ENCODE results near the gene ZEB2. TPM values are rescaled to one million over a fixed set of nuclear protein-coding genes. Genes with fewer than 3 reads are reported as not detected.

ZEB2 gene
- total and polyA plus RNA-seq, 2 of the 13 experiments (the other 11 are each of a cell fraction or from before 2014, with no cell fraction given), result 0.07 TPM; not detected in 1

GRCh38 chr2:144530596-144530995 is 10.7 kb upstream of the ZEB2 start (continued):
- TF ChIP-seq, protein P1, sequence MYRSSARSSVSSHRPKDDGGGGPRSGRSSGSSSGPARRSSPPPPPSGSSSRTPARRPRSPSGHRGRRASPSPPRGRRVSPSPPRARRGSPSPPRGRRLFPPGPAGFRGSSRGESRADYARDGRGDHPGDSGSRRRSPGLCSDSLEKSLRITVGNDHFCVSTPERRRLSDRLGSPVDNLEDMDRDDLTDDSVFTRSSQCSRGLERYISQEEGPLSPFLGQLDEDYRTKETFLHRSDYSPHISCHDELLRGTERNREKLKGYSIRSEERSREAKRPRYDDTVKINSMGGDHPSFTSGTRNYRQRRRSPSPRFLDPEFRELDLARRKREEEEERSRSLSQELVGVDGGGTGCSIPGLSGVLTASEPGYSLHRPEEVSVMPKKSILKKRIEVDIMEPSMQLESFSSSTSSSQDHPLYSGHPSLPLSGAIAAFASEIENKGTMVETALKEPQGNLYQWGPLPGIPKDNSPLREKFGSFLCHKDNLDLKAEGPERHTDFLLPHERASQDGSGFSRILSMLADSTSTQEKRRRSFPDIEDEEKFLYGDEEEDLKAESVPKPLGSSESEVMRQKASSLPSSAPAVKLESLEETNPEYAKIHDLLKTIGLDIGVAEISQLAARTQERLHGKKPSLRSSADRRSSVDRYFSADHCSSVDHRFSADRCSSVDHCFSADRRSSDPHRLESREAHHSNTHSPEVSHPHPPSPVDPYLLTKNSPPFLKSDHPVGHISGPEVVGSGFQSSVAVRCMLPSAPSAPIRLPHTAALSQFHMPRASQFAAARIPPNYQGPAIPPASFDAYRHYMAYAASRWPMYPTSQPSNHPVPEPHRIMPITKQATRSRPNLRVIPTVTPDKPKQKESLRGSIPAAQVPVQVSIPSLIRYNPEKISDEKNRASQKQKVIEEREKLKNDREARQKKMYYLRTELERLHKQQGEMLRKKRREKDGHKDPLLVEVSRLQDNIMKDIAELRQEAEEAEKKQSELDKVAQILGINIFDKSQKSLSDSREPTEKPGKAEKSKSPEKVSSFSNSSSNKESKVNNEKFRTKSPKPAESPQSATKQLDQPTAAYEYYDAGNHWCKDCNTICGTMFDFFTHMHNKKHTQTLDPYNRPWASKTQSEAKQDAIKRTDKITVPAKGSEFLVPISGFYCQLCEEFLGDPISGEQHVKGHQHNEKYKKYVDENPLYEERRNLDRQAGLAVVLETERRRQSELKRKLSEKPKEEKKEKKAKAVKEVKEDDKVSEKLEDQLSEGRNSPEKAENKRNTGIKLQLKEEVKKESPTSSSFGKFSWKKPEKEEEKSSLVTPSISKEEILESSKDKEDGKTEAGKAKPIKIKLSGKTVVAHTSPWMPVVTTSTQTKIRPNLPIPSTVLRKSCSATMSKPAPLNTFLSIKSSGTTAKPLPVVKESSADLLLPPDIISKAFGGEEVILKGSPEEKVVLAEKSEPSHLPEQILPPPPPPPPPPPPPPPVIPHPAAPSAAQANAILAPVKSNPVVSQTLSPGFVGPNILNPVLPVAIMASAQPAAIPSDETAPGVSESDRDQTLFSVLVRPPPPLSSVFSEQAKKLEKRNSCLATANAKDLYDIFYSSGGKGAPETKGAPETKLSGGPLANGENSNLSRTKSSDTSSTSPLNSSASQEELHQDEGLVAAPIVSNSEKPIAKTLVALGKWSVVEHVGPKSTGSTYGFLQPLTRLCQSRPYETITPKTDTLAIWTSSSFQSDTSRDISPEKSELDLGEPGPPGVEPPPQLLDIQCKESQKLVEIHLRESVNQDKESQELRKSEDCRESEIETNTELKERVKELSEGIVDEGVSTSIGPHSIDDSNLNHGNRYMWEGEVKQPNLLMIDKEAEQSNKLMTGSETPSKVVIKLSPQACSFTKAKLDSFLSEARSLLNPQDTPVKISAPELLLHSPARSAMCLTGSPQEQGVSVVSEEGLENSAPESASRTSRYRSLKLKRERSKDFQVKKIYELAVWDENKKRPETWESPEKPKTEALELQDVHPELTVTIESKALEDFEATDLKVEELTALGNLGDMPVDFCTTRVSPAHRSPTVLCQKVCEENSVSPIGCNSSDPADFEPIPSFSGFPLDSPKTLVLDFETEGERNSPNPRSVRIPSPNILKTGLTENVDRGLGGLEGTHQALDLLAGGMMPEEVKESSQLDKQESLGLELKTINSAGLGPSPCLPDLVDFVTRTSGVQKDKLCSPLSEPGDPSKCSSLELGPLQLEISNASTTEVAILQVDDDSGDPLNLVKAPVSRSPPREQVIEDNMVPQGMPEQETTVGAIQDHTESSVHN (CRISPR knock-in tag; IDR thresholded peaks at IDR 0.05), result no peak
- TF ChIP-seq E2F2 (CRISPR knock-in tag; IDR thresholded peaks at IDR 0.05; ENCODE audit: borderline replicate concordance) (no peak), CENPX (CRISPR knock-in tag; IDR thresholded peaks at IDR 0.05) (no peak), ZNF530 (CRISPR knock-in tag; IDR thresholded peaks at IDR 0.05; ENCODE audit: low read depth) (no peak), RXRB (CRISPR knock-in tag; IDR thresholded peaks at IDR 0.05; ENCODE audit: borderline replicate concordance) (no peak)

Data from HepG2 (cell line).